Measurements from ENCODE around the gene REEP6. TPM values are rescaled to one million over a fixed set of nuclear protein-coding genes. Genes with fewer than 3 reads are reported as not detected.
"Not testable (repeated sequence)": the region's sequence is repeated elsewhere in the genome, so short reads cannot be mapped to it uniquely, and the experiment has no call there.

Gene REEP6
- polyA plus RNA-seq, 1 of the 3 experiments (the other 2 are of a cell fraction), result 9.1 TPM

DNA sequence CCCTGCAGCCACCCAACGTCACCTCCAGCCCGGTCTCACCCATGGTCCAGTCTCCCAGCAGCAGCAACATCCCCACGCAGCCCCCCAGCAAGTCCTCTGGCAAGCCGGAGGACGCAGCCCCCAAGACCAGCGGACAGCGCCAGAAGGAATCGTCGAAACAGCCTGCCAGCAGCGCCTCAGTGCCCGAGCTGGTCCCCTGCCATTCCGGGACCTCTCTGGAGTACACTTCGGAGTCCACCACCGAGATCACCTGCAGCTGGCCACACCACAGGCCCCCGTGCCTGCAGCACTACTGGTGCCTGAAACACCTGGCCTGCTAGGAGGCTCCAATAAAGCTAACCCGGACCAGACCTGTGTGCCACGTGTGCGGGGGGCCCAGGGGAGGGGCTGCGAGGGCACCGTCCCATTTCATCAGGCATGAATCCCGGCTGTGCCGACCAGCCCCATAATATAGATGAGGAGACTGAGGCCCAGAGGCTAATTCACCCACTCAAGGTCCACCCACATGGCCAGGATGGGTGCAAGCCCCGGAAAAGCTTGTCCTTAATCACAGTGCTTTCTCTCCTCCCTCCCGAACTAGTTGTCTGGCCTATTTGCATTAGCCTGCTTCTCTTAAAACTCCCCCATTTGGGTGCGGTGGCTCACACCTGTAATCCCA lies 6.7 kb downstream of the REEP6 start:
- H3K9ac ChIP-seq, result no peak overlapping the region
- H3F3A ChIP-seq (replicated peaks; ENCODE audit: insufficient read depth), result peaks cover 8% of the 10 kb centered on the region
- no peak overlapping the region for H3K27ac ChIP-seq (ENCODE audit: low read depth in 2 of 2, low read length in 1 of 2)
- WGBS (ENCODE audit: low lambda C conversion rate), result 77% methylated on average over 4 of the region's 25 CpGs
- TF ChIP-seq, protein P1, sequence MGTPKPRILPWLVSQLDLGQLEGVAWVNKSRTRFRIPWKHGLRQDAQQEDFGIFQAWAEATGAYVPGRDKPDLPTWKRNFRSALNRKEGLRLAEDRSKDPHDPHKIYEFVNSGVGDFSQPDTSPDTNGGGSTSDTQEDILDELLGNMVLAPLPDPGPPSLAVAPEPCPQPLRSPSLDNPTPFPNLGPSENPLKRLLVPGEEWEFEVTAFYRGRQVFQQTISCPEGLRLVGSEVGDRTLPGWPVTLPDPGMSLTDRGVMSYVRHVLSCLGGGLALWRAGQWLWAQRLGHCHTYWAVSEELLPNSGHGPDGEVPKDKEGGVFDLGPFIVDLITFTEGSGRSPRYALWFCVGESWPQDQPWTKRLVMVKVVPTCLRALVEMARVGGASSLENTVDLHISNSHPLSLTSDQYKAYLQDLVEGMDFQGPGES (IDR thresholded peaks at IDR 0.05; ENCODE audit: low read depth, low read length), result no peak
- TF ChIP-seq, protein P2, sequence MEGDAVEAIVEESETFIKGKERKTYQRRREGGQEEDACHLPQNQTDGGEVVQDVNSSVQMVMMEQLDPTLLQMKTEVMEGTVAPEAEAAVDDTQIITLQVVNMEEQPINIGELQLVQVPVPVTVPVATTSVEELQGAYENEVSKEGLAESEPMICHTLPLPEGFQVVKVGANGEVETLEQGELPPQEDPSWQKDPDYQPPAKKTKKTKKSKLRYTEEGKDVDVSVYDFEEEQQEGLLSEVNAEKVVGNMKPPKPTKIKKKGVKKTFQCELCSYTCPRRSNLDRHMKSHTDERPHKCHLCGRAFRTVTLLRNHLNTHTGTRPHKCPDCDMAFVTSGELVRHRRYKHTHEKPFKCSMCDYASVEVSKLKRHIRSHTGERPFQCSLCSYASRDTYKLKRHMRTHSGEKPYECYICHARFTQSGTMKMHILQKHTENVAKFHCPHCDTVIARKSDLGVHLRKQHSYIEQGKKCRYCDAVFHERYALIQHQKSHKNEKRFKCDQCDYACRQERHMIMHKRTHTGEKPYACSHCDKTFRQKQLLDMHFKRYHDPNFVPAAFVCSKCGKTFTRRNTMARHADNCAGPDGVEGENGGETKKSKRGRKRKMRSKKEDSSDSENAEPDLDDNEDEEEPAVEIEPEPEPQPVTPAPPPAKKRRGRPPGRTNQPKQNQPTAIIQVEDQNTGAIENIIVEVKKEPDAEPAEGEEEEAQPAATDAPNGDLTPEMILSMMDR (IDR thresholded peaks at IDR 0.05), result no peak
- TF ChIP-seq POLR2AphosphoS5 (IDR thresholded peaks at IDR 0.05; ENCODE audit: low read depth, low read length) (no peak), TCF12 (IDR thresholded peaks at IDR 0.05) (no peak)
- no peaks in the 10 kb centered on the region for H3K9me2 ChIP-seq
- no peaks in the 10 kb centered on the region for H3K27me3 ChIP-seq (ENCODE audit: insufficient read depth)
- ChIA-PET CTCF (no interaction called here), POLR2A (no interaction called here)
- no peaks in the 10 kb centered on the region for H3K79me2 ChIP-seq (ENCODE audit: insufficient read depth)
- H3K36me3 ChIP-seq (replicated peaks in 1 of 2; ENCODE audit: control insufficient read depth in 1 of 2, insufficient read depth in 2 of 2, low read length in 1 of 2), result no peaks in the 10 kb centered on the region
- no peak overlapping the region for H3K4me2 ChIP-seq
- H2AFZ ChIP-seq (ENCODE audit: low read depth), result no peak overlapping the region
- DNase-seq, result no peak
- no peaks in the 10 kb centered on the region for H4K20me1 ChIP-seq (ENCODE audit: insufficient read depth)
- peaks cover 0 to 3% of the 10 kb centered on the region in 2 experiments; a peak in 1 of 4 replicates for H3K4me1 ChIP-seq (ENCODE audit: control insufficient read depth in 1 of 2, insufficient read depth in 2 of 2, low read depth in 1 of 2, low read length in 1 of 2)
- H3K9me3 ChIP-seq, result no peaks in the 10 kb centered on the region
- no peak overlapping the region for H3K4me3 ChIP-seq (ENCODE audit: low read depth in 2 of 2, low read length in 1 of 2)

DNA sequence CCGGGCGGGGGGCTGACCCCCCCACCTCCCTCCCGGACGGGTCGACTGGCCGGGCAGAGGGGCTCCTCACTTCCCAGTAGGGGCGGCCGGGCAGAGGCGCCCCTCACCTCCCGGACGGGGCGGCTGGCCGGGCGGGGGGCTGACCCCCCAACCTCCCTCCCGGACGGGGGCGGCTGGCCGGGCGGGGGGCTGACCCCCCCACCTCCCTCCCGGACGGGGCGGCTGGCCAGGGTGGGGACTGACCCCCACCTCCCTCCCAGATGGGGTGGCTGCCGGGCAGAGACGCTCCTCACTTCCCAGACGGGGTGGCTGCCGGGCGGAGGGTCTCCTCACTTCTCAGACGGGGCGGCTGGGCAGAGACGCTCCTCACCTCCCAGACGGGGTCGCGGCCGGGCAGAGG lies 8.2 kb downstream of the REEP6 start:
- H3K27me3 ChIP-seq (ENCODE audit: insufficient read depth); CTCF ChIA-PET; H3K4me1 ChIP-seq (ENCODE audit: control insufficient read depth in 1 of 2, insufficient read depth in 2 of 2, low read depth in 1 of 2, low read length in 1 of 2); H3K27ac ChIP-seq (ENCODE audit: low read depth in 2 of 2, low read length in 1 of 2); H3K79me2 ChIP-seq (ENCODE audit: insufficient read depth); H4K20me1 ChIP-seq (ENCODE audit: insufficient read depth); H3K36me3 ChIP-seq (replicated peaks in 1 of 2; ENCODE audit: control insufficient read depth in 1 of 2, insufficient read depth in 2 of 2, low read length in 1 of 2); H3F3A ChIP-seq (replicated peaks; ENCODE audit: insufficient read depth); H3K9me2 ChIP-seq; POLR2A ChIA-PET; H3K9ac ChIP-seq; H3K4me3 ChIP-seq (ENCODE audit: low read depth in 2 of 2, low read length in 1 of 2); DNase-seq; H2AFZ ChIP-seq (ENCODE audit: low read depth); H3K9me3 ChIP-seq; H3K4me2 ChIP-seq: not testable (repeated sequence)
- 40% methylated on average over 1 of the region's 34 CpGs for WGBS (ENCODE audit: low lambda C conversion rate)

DNA sequence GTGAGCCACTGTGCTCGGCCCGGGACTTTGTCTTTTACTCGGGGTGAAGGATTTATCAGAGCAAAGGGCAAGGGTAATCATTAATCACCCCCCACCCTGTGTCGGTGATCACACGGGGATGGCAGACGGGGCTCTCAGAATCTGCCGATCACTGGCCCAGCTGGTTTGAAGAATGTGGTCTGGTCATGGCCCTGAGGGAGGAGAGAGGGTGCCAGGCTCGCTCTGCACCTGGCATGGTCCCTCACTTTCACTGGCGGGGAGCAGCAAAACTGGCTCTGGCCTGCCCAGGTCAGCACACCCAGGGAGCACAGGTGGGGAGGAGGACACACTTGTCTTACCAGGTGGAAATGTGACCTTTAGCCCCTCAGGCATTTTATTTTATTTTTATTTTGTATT lies 10.2 kb downstream of the REEP6 start:
- Histone ChIP-seq H2AFZ (ENCODE audit: low read depth) (no peak overlapping the region), H3K9me3 (no peaks in the 10 kb centered on the region), H3K9ac (no peak overlapping the region), H3K9me2 (no peaks in the 10 kb centered on the region), H3K27me3 (ENCODE audit: insufficient read depth) (0 out of 2 replicates have a peak, but pooled peaks cover 5% of the 10 kb centered on the region), H3F3A (replicated peaks; ENCODE audit: insufficient read depth) (peaks cover 8% of the 10 kb centered on the region), H3K4me2 (no peak overlapping the region), H3K79me2 (ENCODE audit: insufficient read depth) (no peaks in the 10 kb centered on the region), H3K36me3 (replicated peaks in 1 of 2; ENCODE audit: control insufficient read depth in 1 of 2, insufficient read depth in 2 of 2, low read length in 1 of 2) (no peaks in the 10 kb centered on the region), H3K4me3 (ENCODE audit: low read depth in 2 of 2, low read length in 1 of 2) (no peak overlapping the region), H4K20me1 (ENCODE audit: insufficient read depth) (no peaks in the 10 kb centered on the region), H3K27ac (ENCODE audit: low read depth in 2 of 2, low read length in 1 of 2) (no peak overlapping the region), H3K4me1 (ENCODE audit: control insufficient read depth in 1 of 2, insufficient read depth in 2 of 2, low read depth in 1 of 2, low read length in 1 of 2) (peaks cover 5 to 7% of the 10 kb centered on the region in 2 experiments; a peak in 2 of 4 replicates)
- TF ChIP-seq CHD2 (IDR thresholded peaks at IDR 0.05; ENCODE audit: low read length, partially characterized antibody), result no peak
- no peak for TF ChIP-seq TCF12 (IDR thresholded peaks at IDR 0.05)
- POLR2A ChIA-PET, result no interaction called here
- CTCF ChIA-PET, result interaction anchor here (0.8 to 3.0 kb wide), 3 partner anchors 10 to 46 kb away, joined by 3 to 9 read pairs (median 4); no protein-coding TSS in a partner anchor
- 70% methylated on average over 9 of the region's 9 CpGs for WGBS (ENCODE audit: low lambda C conversion rate)
- no peak for DNase-seq

Measured in SK-N-SH (cell line).